HG03139 (cell line): ENCODE data around the gene CACNA1C.

Source experiments
- ATAC-seq: cut with Tn5 transposase; IDR thresholded peaks from one replicate; pipeline ENCODE4 v1.9.1; 2021; ENCODE audit not compliant: unreplicated experiment

The CACNA1C gene

DNA sequence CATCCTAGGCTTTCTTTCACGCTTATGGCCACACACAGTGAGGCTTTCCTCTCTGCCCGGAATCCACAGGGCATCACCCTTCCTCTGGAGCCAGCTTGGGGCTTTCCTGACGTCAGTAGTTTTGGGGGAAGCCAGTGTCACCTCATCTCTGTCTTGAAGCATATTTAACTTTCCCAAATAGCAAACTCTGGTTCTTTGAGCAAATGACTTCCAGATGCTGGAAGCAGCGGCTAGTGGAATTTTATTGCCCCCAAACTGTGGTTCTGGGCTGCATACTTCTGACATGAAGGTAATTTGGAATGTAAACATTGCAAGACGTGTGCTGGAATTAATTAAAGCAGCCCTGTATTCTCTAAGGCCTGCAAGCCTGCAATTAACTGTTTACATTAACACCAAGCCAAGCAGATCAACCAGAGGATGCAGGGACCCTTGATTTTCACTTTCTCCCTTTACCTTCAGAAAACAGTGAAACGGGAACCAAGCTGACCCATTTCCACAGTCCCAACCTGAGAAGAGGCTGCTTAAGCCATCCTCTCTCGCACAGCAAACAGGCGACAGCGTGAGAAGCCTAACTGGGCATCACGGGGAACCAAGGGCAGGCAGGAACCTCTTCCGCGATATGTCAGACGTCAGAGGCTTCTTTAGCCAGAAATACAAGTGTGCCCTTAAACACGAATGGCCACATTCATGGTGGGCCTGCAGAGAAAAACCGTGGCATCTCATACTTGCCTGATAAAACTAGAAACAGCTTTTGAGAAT lies 258.4 kb downstream of the CACNA1C start:
- ATAC-seq, result no peak

DNA sequence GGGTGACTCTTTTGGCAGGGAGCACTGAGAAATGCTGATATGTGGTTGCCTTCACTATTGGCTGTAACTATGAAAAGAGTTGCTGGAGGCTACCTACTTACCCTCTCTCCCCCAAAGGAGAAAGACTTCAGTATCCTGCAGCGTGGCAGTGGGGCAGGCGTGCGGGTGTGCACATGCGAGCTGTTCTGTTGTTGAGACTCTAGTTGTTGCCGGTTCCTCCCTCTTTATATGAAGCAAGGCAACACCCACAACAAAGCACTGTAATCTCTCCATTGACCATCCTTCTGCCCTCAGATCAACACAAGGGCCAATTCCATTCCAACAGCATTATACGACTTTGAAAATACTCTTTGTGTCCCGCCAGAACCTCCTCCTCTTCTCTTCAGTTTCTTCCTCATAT lies 259.4 kb downstream of the CACNA1C start:
- ATAC-seq, result no peak

DNA sequence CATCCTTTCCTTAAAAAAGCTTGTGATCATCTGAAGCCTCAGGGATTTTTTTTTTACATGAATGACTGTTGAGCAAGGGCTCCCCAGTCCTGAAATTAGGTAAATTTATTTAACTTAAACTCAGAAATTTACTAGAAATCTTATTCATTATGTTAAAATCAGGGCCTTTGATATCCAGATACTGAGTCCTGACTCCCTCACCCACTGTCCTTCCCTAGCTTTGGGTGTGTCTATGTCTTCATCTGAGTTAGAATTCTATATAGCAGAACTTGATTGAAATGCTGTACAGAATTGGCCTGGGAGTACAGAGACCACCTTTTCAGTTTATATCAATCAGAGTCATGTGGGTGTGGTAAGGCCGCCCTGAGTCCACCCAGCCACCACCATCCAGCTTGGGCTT lies 260.0 kb downstream of the CACNA1C start:
- ATAC-seq, result no peak

DNA sequence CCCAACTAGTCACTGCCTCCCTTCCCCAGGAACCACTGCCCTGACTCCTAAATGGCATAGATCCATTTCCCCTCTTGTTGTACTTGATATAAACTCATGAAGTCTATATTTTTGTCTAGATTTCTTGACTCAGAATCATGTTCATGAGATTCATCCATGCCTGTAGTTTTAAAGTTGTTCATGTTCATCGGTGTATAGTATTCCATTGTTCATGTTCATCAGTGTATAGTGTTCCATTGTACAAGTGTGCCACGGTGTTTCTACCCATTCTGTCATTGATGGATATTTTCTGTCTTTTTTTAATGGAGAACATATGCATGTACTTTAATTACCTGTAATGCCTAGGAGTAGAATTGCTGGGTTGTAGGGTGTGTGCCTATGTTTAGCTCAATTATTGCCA lies 261.7 kb downstream of the CACNA1C start:
- no peak for ATAC-seq

DNA sequence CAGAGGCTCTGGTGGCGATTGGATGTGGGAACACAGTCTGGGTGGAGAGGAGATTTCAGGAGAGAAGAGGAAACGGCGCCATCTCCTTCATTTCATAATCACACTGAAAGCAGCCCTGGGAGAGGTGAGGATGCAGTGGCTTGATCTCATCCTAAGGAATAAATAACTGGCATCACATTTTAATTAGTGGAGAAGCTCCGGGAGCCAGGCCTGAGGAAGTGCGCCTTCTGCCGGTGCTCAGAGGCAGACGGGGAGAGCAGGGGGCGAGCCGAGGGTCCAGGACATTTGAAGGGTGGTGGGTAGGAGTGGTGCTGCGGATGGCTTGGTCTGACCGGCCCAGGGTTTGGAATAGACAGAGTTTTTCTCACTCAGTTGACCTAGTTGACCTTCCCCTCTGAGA lies 265.0 kb downstream of the CACNA1C start:
- ATAC-seq, result no peak

DNA sequence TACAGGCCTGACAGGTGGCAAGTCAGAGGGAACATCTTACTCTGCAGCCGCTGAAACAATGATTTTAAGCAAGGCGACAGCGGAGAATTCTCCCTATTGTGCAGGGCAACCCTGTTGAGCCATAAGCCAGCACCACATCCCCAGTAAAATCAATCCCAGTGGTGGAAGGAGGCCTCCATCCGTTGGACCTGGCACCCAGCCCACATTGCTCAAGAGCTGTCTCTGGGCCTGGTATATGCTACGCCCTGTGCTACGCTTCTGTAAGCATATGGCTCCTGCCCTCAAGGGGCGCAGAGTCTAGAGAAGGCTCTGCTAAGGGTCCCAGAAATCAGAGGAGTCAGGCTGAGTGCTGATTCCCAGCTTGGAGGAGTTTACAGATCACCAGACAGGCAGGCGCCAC lies 265.5 kb downstream of the CACNA1C start:
- no peak for ATAC-seq

DNA sequence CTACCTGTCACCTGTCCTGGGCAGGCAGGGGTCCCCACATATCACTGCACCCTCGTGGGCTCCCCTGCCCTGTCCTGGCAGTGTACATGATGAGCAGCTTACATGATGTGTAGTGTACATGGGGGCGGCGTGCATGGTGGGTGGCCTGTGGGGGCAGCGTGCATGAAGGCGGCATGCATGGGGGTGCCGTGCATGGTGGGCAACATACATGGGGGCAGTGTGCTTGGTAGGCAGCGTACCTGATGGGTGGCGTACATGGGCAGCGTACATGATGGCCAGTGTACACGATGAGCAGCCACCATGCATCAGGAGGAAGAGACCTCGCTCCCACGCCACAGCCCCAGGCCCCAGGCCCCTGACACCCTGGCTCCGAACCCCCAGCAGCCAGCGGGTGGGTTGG lies 266.3 kb downstream of the CACNA1C start:
- ATAC-seq, result no peak

DNA sequence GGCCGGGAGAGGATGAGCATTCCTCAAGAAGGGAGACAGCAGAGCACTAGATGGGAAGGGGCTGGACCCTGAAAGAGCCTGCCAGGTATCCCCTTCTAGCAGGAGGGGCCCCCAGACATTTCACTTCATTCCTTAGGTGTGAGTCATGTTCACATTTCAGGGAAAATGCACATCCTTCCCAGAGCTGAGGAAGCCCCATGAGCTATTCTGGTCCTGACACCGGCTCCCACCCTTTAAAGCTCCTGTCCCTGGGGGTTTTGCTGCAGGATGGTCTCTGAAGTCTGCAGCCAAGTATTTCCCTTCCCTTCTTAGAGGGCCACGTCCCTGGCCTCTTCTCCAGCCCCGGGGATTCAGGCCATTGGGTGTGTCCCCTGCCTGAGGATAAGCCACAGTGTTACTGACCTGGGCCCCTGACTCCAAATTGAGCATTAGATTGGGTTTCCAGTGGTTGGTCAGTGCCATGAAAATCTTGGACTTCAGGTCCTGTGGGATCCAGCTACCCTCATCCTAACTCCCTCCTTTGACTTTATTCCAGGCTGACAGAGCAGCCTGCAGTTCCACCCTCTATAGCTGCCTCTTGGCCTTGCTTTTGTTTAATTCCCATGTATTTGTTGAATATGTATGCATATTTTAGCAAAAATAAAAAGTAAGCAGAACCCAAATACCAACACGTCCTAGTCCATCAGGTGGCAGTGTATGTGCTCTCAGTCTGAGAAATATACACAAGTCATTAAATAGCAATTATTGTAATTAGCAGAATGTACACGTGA lies 267.1 kb downstream of the CACNA1C start:
- no peak for ATAC-seq

DNA sequence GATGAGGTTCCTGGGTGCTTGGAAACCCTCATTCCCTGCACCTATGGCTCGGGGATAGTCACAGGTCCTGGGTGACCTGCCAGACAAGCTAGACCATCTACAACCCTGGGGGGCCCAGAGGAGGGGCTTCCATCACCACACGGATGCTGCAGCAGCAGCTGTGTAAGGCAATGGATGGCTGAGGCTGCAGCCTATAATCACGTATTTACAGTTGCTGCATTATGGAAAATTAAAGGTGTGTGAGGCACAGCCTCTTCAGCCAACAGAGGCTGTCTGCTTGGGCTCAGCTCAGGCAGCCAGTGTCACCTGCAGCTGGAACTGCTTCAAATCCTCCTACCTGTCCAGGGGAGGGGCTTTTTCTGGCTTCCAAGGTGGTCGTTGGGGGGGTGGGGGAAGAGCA lies 268.1 kb downstream of the CACNA1C start:
- ATAC-seq, result no peak

DNA sequence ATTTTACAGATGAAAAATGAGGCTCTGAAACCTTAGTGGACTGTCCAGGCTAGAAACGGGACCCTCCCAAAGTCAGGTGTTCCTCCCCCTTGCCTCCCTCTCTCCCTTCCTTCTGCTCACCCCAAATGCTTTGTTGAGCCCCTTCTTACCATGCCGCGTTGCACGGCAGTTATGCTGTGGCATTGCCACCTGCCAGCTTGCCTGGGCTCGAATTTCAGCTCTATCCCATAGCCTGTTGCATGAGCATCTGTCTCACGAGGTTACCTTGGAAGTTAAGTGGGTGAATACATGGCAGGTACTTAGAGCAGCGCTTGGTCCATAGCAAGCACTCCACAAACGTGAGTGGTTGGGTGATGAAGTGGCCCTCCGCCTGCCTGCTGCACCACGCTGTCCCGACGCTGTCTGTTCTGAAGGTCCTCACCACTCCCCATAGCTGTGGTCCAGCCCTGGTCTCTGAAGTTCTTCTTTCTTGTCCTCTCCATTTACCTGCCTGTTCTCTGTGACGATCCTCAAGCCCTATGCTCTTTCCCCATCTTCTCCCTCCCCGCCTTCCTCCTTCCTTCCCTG lies 269.9 kb downstream of the CACNA1C start:
- ATAC-seq, result no peak

DNA sequence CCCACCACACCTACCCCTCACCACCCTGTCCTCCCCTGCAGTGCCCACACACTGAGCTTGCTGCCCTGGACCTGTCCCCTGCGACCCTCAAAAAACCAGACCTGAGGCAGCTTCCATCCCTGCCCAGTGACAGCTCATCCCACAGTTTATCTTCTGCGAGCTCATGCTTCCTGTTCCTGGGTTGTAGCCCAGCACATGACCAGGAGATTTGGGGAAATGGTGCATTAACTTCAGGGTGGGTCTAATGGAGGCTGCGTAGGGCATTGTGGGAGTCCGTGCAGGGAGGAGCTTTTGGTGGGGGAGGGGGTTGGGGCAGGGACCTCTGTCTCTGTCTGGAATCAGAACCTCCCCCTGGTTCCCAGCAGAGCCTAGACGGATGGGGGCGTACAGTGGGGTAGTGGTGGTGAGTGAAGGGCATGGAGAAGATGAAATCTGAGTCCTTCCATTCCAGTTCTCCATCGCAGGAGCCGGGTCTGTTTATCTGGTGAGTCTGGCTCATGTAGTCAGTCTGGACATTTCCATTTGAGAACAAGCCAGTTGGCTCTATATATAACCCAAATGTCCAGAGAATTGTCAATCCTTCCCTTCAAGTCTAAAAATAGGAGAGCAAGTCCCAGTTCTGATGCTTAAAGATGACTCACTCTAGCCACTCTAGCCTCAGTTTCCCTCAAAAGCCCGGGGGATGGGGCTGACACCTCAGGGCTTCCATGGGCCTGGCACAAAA lies 270.9 kb downstream of the CACNA1C start:
- ATAC-seq, result no peak

DNA sequence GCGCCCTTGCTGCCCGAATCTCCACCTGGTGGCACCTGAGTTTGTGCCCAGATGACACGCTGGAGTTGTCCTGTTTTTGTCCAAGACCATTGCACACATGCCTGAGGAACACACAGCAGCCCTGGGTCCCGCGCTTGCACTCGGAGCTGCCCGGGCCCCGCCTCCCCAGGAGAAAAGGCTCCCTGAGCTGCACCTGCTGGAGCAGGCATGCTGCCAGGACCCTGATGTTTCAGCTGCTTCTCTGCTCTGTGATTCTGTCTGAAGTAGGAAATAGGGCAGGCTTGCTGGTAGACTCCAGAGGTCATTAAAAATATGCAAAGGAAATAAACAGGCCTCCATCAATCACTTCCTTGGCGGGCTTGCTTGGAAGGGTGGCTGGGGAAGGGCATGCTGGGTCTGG lies 271.6 kb downstream of the CACNA1C start:
- ATAC-seq, result no peak

DNA sequence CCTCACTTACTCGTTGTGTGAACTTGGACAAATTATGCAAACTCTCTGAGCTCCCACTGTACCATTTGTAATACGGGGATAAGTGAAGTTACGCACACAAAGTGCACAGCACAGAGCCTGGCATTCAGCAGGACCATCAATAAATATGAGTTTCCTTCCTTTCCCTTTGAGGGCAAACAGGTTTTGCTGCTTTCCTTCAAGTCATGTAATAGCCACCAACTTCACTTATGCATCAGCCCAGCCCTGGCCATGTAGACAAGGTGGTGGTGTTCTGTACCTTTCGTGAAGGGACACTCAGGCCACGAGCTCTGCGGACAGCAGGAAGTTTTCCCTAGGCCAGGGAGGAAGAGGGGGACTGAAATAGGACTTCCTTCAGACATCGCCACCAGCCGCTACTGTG lies 272.7 kb downstream of the CACNA1C start:
- no peak for ATAC-seq

DNA sequence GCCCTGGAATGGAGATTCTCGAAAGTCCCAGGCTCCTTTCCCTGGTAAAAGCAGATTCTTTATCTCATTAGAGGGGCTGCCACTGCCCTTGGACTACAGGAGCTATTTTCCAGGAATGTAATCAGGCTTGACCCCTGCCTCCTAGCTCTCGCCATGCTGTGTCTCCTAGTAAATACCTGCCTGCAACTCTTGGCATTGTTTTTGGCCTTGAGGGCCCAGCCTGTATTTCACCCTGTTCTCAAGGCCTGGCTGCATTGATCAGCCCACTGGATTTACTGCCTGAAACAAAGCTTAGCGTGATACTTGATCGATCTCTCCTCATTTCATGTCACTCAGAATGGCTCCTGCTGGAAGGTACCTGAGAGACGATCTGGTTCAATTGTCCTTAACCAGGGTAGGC lies 273.7 kb downstream of the CACNA1C start:
- no peak for ATAC-seq

DNA sequence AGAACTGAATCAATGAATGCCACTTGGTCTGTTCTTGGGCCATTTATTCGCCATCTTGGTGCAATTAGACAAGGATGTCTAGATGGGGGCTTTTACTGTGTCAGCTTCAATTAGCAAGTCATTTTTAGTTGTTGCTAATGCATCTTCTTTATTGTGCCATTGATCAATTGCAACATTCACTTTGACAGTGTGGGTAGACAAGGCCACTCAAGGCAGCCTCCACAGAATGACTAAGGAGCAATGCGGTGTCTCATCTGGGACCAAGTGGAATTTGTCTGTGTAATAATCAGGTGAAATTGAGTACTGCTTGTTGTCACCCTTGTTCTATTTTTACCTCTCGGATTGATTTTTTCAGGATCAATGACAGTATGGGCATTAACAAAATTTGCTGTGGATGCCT lies 275.9 kb downstream of the CACNA1C start:
- ATAC-seq, result no peak

DNA sequence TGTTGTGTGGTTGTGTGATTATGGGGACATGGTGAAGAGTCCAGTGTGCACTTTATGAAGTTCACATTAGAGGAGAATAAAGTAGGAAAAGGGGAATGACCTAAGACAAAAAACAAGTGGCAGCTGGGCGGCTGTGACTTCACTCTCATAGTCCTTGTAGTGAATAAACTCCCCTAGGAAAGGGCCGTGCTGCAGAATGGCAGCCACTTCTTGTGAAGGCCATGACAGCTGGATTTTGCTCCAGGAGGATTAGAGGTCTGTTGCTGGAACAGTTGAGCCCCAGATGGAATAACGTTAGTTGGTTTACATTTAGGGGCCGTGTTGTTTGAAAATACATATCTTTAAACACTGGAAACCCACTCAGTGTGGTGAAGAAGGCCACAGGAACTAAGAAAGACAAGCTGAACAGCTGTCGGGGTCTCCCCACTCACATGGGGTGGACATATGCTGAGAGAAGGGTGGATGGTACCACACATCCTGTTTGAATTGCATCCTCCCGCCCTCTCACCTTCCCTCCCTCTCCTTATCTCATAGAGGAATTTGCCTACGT lies 276.9 kb downstream of the CACNA1C start:
- no peak for ATAC-seq

DNA sequence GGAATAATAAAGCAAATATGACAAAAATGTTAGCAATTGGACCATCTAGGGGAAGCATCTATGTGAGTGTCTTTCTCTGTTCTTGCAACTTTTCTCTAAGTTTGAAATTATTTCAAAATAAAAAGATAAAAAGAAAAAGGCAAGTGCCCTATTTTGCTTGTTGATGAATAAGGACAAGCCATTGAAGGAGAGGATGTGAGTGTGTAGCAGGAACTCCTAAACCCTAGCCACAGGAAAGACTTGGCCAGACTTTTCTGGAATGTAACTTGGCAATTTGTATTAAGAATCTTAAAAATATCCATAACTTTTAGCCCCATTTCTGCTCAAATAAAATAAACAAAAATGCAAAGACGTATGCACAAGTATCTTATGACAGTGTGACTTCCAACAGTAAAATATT lies 279.4 kb downstream of the CACNA1C start:
- no peak for ATAC-seq

DNA sequence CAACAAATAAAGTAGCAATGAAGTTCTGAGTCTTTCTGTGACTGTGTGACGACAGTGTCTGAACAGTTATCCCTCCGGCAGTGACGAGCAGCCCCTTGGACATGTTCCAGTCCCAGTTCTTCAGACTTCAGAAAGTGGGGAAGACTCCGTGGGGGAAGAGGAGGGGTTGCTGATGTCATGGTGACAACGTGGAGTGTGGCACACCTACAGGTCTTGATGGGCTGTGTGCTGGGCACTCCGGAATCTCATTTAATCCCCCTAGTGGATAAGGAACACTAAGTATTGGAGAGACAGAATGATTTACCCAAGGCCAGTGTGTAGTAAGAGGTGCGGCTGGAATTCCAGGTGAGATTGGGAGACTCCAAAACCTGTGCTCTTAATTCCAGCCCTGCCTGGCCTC lies 280.2 kb downstream of the CACNA1C start:
- ATAC-seq, result no peak

DNA sequence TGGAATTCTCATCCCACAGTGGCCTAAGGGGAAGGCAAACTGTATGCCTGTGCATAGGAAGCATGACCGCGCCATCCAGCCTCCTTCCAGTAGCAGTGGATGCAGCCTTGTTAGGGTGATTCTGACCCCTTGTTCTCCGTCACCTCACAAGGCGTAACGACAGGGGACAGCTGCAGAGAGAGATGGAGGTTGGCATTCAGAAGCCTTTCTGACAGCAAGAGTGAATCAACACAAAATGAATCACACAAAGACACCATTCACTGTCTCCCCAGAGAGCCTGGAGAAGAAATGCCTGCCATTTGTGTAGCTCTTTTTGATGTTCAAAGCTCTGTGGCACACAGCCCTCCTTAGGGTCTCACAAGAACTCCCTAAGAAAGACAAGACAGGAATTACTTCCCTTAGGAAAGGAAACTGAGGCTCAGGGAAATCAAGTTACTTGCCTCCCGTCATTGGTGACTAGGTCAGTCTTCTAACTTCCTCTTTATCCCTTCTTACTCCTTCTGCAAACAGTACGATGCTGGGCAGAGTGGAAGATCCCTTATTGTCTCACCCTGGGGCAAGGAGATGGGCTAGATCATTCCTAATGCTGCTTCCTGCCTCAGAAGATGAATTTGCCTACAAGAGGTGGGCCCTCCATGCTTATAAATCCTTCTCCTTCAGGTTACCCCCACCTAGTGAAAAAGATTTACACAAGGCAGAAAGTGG lies 280.9 kb downstream of the CACNA1C start:
- no peak for ATAC-seq

DNA sequence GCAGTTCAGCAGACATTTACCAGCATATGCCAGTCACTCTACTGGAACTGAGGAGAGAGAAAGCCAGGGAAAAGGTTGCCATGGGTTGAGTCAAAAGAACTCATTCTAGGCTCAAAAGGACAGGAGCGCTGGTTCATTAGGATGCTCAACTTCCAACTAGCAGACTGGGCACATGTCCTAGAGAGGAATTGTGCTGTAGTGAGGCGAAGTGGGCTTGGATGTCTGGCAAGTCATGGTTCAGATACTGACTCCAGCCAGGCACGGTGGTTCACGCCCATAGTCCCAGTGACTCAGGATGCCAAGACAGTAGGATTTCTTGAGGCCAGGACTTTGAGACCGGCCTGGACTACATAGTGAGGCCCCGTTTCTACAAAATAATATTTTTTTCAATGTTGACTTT lies 281.5 kb downstream of the CACNA1C start:
- no peak for ATAC-seq

DNA sequence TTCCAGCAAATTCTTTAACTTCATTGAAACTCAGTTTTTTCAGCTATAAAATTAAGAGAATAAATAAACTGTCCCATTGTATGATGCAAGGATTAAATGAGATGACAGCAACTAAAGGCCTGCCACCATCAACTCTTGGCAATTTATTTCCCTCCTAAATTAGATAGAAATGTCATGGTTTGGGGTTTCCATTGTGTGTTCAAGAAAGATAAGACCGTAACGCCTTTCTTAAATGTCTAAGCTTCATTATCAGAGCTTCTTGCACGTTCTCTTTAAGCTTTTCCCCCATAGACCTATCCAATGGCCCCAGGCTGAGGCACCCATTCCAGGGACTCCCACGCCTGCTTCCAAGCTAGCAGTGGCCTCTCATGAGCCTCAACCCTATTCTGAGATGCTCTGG lies 281.9 kb downstream of the CACNA1C start:
- ATAC-seq, result no peak
